GM10266 (cell line): Measurements from ENCODE around the gene JAKMIP1.

Experiments used
- DNase-seq: peaks from one replicate; pipeline ENCODE4 v3.0.0; 2012; ENCODE audit errors: extremely low spot score
- TF ChIP-seq, protein P1 (sequence below): IDR thresholded peaks from 2 replicates; pipeline ENCODE4 v1.5.1; 2012; ENCODE audit warnings: mild to moderate bottlenecking, low read depth; ENCODE audit not compliant: control insufficient read depth, insufficient read depth; ENCODE audit errors: missing control alignments

The JAKMIP1 gene

DNA sequence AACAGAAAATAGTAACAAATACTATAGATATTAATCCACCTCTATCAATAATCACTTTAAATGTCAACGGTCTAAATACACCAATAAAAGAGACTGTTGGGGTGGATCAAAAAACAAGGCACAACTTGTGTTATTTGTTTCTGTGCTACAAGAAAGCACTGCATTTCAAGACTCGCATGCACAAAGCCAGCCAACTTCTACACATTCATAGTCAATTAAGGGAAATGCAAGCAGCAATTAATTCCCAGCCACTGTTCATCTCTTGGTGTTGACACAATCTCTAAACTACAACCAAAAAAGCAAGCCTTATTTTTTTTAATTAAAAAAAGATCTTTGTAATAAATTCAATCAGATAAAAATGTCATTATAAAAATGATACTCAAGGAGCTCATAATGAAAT, 67.6 kb downstream of the JAKMIP1 start:
- DNase-seq: no peak
- TF ChIP-seq, protein P1, sequence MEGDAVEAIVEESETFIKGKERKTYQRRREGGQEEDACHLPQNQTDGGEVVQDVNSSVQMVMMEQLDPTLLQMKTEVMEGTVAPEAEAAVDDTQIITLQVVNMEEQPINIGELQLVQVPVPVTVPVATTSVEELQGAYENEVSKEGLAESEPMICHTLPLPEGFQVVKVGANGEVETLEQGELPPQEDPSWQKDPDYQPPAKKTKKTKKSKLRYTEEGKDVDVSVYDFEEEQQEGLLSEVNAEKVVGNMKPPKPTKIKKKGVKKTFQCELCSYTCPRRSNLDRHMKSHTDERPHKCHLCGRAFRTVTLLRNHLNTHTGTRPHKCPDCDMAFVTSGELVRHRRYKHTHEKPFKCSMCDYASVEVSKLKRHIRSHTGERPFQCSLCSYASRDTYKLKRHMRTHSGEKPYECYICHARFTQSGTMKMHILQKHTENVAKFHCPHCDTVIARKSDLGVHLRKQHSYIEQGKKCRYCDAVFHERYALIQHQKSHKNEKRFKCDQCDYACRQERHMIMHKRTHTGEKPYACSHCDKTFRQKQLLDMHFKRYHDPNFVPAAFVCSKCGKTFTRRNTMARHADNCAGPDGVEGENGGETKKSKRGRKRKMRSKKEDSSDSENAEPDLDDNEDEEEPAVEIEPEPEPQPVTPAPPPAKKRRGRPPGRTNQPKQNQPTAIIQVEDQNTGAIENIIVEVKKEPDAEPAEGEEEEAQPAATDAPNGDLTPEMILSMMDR: no peak

DNA sequence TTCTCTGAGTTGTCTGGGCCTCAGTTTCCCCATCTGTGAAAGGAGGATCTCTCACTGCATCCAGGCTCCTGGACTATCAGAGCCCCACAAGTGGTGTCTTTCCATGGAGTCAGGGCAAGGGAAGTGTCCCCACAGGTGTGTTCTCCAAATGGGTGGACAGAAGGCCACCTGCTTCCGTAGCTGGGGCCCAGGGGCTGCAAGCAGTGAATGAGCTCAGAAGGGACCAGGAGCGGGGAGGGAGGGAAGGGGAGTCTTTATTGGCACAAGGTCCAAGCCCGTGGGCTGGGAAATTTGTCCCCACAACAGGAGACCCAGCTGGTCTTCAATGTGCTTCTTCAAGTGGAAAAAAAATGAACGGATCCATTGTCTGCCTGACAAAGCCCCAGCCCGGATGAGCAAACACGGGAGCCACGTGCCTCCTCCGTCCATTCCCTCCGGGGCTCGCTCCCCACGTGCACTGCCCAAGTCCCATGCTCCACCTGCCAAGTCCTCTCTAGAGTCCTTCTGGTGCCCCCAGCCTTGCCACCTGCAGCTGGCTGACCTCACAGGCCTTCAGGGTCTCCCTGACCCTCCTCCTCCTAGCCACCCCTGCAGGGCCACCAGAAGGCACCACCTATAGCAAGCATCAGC, 72.0 kb downstream of the JAKMIP1 start:
- no peak for DNase-seq
- TF ChIP-seq, protein P1: no peak

DNA sequence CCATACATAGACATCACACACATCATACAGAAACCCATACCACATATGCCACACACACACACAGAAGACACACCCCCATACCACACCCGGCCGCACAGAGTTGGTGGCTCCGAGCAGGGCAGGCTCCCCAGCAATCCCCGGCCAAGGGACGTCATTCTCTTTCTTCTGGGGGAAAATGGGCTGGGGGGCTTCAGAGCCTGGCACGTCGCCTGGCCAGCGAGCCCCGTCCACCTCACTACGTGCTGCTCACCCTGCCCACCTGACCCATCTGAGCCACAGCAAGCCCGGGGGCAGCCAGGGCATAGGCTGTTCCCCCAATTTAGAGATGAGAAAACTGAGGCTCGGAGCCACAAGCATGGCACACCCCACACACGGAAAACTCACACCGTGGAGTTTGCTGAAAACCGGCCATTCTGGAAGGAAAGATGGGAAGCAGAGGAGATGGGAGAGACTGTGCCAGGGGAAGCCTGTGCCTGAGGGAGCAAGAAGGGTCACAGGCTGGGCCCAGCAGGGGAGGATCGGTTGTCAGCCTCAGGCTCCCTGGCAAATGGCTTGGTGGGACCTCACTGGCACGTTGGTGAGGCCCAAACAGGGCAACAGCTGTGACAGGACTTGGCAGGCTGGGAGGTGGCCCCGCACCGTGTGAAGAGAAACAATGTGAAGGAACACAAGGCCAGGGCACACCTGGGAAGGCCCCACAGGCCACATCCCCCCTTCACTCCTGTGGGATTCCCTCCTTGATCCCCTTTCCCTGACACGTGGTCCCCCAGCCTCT, 73.2 kb downstream of the JAKMIP1 start:
- DNase-seq: no peak
- TF ChIP-seq, protein P1: no peak

DNA sequence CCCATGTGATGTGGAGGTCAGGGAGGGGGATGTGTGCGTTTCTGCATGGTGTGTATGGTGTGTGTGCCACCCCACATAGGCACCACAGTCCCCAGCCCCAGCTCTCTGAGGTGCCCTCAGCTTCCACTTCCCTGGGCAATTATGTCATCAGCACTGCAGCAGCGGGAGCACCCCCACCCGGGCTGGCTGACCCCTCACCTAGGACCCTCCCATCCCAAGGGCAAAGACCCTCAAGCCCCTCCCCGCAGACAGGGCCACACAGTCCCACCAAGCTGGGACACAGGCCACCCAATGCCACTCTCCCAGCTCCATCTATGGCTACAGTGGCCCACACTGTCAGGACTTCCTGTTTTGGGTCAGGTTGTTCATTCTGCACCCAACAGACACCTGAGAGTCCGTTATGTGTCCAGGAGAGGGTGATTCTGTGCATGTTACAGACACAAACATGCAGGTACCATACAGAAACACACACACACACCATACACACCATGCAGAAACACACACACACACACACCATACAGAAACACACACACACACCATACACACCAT, 75.2 kb downstream of the JAKMIP1 start:
- TF ChIP-seq, protein P1: no peak
- DNase-seq: no peak

DNA sequence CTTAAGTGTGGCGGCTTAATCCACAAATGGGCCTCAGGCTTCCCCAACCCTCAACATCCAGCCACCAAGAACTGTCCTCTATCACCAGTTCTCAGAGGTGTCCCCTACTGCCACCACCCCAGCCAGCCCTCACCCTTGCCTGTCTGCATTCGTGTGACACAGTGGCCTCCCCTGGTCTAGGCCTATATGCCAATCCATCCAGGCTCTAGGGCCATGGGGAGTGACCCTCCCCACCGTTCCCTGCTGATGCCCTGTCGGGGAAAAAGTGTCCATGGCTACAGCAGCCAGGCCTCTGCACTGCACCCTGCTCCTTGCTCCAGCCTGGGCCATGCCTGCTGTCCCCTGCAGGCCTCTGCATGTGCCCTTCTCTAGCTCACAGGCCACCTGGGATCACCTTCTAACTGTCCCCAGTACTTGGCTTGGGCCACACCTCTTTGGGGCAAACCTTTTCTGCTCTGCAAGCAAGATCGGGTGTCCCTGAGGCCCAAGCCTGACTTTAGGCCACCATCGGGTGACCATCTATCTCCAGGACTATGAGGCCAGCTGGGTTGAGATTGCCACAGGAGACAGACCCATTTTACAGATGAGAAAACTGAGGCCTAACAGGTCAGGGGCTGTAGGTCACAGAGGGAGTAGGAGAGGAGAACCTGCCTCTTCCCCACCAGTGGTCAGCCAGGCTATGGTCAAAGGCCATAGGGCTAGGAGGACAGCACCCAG, 75.8 kb downstream of the JAKMIP1 start:
- TF ChIP-seq, protein P1: no peak
- DNase-seq: no peak

DNA sequence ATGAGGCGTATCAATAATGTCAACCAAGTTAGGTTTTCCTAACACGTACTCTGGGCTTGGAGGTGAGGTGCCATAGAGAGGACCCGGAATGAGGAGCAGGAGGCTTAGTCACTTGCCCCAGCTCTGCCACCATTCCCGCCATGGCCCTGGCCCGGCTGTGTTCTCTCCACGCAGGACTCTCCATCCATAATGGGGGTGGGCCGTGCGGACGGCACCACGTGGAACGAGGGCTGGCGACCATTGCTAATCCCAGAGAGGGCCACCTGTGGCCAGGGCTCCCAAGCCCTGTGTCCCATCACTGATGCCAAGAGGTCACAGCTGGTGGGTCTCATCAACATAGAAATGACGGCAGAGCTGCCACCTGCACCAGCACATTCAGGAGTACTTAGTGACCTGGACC, 76.4 kb downstream of the JAKMIP1 start:
- TF ChIP-seq, protein P1: no peak
- no peak for DNase-seq
